ENCODE data around the gene HIF1AN.
A peak's percentile ranks its signal among the peaks of the same experiment; 100 is the strongest.

The HIF1AN gene

GRCh38 chr10:100535715-100536353 is at the start of gene HIF1AN:
Gene HIF1AN, plus strand, starts transcription at chr10:100535943. Its CDS starts 16 bp downstream, at chr10:100535959.
- DNase-seq: peak; percentile 90

GRCh38 chr10:100487529-100487928 is 48.2 kb upstream of the HIF1AN start:
- DNase-seq: no peak

GRCh38 chr10:100489396-100489795 is 46.3 kb upstream of the HIF1AN start:
- DNase-seq: no peak

DNA sequence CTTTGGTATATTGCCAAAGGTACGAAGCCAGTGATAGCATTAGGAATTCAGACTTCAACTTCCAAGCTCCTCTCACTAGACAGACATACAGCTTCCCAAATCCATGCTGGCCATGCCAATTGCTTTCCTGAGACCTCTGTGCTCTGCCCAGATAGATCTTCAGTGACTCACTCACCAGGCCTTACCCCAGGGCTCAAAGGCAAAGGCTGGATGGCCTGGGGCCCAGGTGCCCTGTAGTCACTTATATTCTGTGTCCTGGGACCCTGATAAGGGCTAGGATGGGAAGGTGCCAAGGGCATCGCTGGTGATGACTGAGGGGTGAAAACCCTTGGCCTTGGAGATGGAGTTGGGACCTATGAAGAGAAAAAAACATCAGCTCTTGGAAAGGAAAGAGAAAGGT is 45.2 kb upstream of the HIF1AN start:
- DNase-seq: no peak

DNA sequence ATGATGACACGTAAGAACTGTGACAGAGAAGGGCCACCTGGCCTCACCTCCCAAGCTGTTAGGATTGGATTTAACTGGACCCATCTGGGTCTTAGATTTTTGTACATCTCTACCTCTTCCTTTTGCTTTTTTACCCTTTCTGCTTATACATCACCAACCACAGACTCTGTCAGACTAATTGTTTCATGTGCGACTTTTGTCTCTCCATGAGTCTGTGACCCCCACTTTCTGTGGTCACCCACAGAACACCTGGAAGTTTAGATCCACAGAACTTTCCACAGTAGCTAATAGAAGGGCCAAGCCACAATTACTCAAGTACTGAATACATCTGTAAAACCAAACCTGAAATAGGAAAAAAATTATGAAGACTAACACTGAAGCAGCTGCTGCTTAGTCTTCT is 39.2 kb upstream of the HIF1AN start:
- no peak for DNase-seq

DNA sequence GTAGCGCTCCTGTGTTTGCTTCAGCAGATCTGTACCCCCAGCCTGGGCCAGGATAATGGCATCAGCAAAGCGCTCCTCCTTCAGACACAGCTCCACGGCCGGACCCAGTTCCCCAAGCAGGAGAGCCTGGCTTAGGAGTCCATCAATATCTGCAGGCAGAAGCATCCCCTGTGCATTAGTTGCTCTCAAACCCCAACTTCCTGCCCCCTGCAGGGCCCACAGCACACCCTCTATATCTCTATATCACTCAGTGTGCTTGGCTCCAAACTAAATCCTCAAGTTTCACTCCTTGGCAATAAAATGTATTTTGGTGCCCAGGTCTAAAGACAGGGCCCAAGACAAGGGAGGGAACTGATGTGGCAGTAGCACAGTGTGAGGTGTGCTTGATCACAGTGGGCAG is 37.7 kb upstream of the HIF1AN start:
- DNase-seq: no peak

DNA sequence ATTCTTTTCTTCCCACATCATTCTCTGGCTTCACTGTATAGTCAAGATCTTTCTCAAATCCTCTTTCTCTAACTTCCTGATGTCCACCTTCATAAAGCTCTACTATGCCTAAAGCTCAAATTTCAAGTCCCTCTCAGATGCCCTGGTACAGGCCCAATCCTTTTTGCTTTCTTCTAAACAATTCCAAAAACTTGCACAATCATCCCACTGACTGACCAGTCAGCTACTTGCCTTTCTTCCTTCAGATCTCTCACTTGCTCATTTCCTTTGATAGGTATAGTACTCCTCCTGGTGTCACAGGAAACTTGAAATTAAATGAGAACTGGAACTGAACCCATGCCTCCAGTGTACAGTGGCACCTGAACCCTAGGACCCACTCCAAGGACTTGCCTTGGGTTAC is 34.3 kb upstream of the HIF1AN start:
- no peak for DNase-seq

DNA sequence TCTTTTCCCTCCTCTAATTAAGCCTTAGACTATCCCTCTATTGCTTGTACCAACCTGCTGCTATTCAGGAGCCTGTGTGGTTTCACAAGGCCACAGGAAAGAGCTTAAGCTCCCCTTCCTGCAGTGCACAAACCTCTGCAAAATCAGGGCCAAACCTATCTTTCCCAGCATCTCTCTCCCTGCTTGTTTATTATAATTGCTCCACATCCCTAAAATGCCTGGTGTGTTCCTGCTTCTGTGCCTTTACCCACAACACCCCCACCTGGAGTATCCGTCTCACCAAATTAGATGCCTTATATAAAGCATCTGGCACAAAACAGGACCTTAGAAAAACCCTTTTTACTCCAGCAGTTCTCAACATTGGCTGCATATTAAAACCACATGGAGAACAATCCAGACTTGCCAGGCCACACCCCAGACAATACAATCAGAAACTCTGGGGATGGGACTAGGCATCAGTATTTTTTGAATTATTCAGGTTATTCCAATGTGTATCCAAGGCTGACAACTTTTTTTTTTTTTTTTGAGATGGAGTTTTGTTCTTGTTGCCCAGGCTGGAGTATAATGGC is 32.7 kb upstream of the HIF1AN start:
- no peak for DNase-seq

DNA sequence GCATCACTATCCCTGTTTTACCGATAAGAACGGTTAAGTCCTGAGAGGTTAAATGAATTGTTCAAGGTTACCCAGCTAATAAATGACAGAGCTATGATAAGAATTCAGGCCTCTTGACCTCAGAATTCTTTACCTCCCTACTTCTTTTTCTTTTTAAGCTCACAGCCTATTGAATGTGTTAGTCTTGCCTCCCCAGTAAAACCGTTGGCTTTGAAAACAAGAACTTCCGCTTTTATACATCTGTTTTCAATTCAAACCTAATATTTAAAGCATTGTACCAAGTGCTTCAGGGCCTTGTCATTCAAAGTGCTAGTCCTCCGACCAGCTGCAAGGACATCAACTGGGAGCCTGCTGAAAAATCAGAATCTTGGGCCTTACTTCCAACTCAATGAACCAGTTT is 31.6 kb upstream of the HIF1AN start:
- no peak for DNase-seq

DNA sequence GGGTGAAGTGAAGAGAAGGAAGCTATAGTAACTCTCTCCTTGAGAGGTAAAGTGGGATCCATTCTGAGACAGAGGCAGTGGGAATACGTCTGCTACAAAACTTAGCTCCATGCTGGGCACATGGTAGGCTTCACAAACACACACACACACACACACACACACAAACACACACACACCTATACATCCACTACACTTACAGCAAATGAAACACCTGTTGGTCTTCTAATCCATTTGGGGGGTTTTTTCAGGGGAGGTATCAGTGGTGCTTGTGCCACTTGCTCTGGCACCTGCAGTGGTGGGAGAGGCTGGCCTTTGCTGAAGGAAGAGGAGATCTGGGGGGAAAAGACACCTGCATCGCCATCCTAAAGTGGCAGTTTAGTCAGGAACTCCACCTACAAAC is 30.6 kb upstream of the HIF1AN start:
- no peak for DNase-seq

DNA sequence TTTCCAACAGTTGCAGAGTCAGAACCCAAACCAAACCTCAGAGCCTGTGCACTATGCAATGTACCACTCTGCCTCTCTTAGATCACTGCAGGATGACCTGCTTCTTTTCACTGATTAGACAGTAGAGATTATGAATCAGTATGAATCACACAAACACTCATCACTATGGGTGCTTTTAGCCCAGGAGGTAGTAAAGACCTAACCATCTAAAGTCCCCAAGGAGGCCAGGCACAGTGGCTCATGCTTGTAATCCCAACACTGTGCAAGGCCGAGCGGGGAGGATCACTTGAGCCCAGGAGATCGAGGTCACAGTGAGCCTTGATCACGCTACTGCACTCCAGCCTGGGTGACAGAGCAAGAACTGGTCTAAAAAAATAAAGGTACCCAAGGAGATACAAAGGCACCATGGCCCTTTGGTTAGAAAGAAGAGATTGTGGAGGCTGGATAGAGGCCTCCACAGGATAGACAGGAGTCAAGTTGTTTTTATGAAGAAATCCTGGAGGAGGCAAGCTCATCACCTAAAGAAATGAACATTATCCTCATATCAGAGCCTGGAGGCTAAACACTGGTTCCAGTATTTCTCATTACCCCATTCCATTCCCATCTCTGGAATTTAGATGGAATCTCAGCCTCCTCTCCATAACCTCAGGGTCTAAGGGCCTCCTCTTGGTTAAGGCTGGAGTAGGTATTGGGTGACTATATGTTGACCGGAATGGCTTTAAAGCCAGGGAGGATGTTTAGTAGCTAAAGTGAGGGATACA is 29.0 kb upstream of the HIF1AN start:
- no peak for DNase-seq

DNA sequence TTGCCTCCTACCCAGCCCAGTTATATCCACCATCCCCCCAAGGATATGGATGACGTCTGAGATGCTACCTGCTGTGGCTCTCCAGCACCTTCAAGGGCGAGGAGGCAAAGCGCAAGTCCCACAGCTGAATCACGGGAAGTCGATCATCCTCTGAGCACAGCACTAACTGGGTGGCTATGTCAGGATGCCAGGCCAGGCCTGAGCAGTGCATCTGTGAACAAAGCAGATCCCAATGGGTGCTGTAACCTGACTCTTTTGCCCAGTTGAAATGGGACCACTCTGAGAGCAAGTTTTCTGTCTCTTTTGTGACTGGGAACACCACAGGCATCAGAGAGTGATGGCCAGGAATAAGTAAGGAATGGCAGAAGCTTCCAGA is 28.4 kb upstream of the HIF1AN start:
- no peak for DNase-seq

DNA sequence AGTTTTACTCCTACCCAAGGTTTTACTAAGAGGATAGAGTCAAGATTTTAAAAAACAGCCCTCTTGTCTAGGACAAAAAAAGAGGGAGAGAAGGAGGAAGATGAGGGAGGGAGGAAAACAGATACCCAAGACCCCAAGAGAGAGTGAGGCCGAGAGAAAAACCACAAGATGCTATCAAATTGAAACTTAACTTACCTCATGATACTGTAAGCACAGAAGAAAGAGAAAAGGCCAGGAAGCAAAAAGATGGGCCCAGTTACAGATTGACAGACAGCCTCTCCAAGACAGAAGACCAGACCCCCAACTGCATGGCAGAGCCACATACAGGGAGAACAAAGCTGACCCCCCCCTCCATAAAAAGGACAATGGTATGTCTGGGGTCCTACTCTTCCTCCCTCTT is 27.5 kb upstream of the HIF1AN start:
- no peak for DNase-seq

GRCh38 chr10:100508691-100509150 is 27.0 kb upstream of the HIF1AN start:
- peak; percentile 38 for DNase-seq

DNA sequence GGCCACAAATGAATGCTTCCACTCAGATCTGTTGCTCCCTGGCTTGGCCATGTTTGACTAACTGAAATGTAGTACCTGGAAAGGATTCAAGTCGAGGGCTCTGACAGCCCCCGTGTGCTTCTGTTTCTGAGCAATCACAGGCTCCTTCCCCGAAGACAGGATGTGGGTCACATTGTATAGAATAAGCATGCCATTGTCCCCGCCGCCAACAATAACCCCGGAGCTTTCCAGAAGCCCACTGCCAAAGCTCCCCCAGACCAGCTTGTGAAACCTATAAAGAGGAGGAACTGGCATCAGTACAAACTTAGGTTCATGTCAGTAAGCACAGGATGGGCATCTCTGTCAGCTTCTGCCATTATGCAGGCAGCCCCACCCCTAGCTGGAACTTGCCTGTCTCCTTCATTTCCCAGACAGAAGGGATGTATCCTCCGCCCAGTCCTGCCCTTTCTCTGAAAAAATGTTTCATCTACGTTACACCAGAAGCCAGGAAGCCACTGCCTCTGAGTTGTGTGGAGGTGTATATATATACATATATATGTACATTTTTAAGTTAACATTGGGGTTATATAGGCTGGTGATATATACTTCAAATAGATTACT is 26.4 kb upstream of the HIF1AN start:
- no peak for DNase-seq

DNA sequence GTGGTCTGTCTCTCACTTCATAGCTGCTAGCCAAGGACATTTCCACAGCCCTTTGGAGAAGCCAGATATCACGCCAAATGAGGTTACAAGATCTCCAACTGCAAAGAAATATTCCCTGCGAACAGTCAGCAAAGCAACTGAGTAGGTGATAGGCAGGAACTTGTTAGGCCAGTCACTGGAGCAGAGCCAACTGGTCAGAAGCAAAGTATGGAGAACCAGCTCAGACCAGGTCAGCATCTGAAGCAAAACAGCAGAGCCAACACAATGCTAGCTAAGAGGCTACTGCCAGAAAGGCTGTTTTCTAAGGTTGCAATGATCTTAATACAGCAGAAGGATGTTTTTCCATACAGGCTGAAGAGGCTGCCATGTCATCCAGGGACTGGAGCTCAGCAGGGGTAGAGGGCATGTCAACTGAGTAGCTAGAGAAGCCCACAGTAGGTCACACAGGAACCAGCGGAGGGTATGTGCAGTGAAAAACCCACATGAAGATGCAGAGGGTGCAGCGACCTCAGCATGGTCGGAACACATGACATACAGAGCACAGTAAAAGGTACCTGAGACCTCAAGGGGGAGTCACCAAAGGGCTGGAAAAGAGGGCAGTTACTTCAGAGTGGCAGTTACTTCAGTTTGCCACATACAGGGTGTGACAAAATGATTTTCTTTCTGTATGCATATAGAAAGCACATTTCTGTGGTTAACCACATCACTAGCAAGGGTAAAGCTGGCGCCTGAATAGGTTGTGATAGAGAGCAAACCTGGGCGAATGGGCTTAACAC is 25.0 kb upstream of the HIF1AN start:
- DNase-seq: peak; percentile 76

- DNase-seq: no peak
Measured at GRCh38 chr10:100515612-100516011, 20.1 kb upstream of the HIF1AN start.

DNA sequence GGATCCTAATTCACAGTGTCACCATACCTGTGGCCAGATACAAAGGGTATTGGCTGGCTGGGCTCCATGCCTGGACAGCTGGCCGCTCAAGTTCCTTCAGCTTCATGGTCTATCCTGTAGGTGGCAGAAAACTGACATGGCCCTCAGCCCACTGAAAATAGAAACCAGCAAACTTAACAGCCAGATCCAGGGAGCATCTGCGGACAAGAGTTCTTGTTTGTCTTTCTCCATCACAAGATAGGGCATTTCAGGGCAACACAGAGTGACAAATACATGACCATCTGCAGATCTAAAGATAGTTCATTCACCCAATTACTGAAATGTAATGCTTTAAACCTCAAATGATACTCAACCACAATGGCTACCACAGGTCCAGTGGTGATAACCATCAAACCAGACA is 18.9 kb upstream of the HIF1AN start:
- peak; percentile 13 for DNase-seq

DNA sequence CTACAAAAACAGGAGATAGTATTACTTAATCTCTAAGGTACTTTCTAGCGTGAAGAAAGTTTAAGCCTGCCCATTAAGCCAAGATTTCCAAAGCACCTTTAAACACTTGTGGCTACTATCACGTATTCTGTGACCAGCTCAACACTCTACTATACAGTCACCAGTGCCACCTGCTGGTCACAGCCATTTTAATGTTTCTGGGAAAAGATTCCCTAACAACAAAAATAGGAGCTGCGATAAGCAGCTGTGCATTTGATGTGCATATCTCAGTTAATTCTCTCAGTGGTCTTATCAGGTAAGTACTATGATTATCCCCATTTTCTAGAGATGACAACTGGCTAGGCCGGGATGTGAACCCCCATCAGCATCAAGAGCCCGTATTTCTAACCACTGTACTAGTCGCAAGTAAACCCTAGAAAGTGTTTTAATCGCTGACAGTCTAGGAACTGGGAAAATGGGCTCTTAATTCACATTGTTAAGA is 16.9 kb upstream of the HIF1AN start:
- peak; percentile 55 for DNase-seq

- no peak for DNase-seq
Measured at GRCh38 chr10:100519311-100520051, 16.3 kb upstream of the HIF1AN start, which contains the start of gene SEC31B. Gene SEC31B, minus strand, starts transcription at chr10:100519861. Its CDS starts 2,909 bp downstream, at chr10:100516952.

DNA sequence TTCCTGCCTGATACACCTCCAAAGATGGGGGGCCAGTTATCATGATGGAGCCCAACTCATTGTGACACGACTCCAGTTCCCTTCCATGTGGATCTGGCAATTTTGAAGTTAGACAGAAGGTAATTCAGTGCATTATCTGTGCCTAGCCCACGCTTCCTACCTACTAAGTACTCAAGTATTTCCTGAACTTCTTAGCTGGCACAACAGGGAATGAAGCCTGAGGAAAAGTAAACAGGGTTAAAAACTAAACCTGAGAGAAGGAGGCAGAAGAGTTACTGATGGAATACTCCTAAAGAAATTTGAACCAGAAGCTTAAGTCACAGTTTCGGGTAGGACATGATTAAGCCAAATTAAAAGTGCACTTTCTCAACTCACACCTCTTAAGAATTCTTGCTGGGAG is 14.9 kb upstream of the HIF1AN start:
- no peak for DNase-seq
